ENCODE measurements around the gene TSGA10IP.

The TSGA10IP gene

GRCh38 chr11:65919573-65920371 lies 25.5 kb upstream of the TSGA10IP start:
- Histone ChIP-seq H3K9me2 (ENCODE audit: low read depth, low read length) (no peaks in the 10 kb centered on the region), H2AFZ (ENCODE audit: low read length) (no peak overlapping the region), H3K4me3 (ENCODE audit: low read depth, low read length, poor library complexity, severe bottlenecking) (peak overlapping the region; percentile 85), H3K36me3 (ENCODE audit: insufficient read depth, low read length) (0 out of 2 replicates have a peak, but pooled peaks cover 3% of the 10 kb centered on the region), H3K4me2 (ENCODE audit: low read length) (peak overlapping the region; percentile 86), H3K9me3 (ENCODE audit: low read length) (no peaks in the 10 kb centered on the region), H3K79me2 (ENCODE audit: insufficient read depth, low read length) (no peaks in the 10 kb centered on the region), H3K27me3 (ENCODE audit: insufficient read depth, low read length) (no peaks in the 10 kb centered on the region), H3K9ac (ENCODE audit: low read length) (peak overlapping the region; percentile 66), H3K4me1 (ENCODE audit: insufficient read depth, low read length, severe bottlenecking) (peaks cover 24% of the 10 kb centered on the region), H3F3A (ENCODE audit: insufficient read depth, low read length) (no peaks in the 10 kb centered on the region), H3K27ac (ENCODE audit: low read depth, low read length, poor library complexity, severe bottlenecking) (no peak overlapping the region), H4K20me1 (ENCODE audit: insufficient read depth, low read length) (no peaks in the 10 kb centered on the region)
- TF ChIP-seq EZH2 (IDR thresholded peaks at IDR 0.05; ENCODE audit: borderline replicate concordance, low read length), result no peak

DNA sequence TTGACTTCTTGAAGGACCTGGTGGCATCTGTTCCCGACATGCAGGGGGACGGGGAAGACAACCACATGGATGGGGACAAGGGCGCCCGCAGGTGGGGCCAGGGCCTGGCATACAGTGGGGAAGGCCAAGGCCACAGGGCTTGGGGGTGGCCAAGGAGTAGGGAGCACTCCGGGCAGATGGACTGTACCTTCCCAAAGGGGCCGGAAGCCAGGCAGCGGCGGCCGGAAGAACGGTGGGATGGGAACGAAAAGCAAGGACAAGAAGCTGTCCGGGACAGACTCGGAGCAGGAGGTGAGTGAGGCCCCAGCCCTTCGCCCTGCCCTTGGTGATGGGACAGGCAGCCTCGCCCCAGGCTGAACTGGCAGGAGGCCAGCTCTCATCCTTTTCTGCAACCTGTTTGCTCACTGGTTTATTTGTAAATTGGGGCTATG lies 24.9 kb upstream of the TSGA10IP start:
- Histone ChIP-seq H4K20me1 (ENCODE audit: insufficient read depth, low read length) (no peaks in the 10 kb centered on the region), H3K79me2 (ENCODE audit: insufficient read depth, low read length) (no peaks in the 10 kb centered on the region), H3K27me3 (ENCODE audit: insufficient read depth, low read length) (no peaks in the 10 kb centered on the region), H3K4me2 (ENCODE audit: low read length) (peak overlapping the region; percentile 86), H3K9ac (ENCODE audit: low read length) (peak overlapping the region; percentile 66), H3F3A (ENCODE audit: insufficient read depth, low read length) (no peaks in the 10 kb centered on the region), H3K36me3 (ENCODE audit: insufficient read depth, low read length) (0 out of 2 replicates have a peak, but pooled peaks cover 3% of the 10 kb centered on the region), H3K4me3 (ENCODE audit: low read depth, low read length, poor library complexity, severe bottlenecking) (peak overlapping the region; percentile 85), H3K27ac (ENCODE audit: low read depth, low read length, poor library complexity, severe bottlenecking) (no peak overlapping the region), H3K9me3 (ENCODE audit: low read length) (no peaks in the 10 kb centered on the region), H2AFZ (ENCODE audit: low read length) (no peak overlapping the region), H3K4me1 (ENCODE audit: insufficient read depth, low read length, severe bottlenecking) (peaks cover 24% of the 10 kb centered on the region), H3K9me2 (ENCODE audit: low read depth, low read length) (no peaks in the 10 kb centered on the region)
- TF ChIP-seq EZH2 (IDR thresholded peaks at IDR 0.05; ENCODE audit: borderline replicate concordance, low read length), result no peak
- no peak for TF ChIP-seq CTCF (IDR thresholded peaks at IDR 0.05; ENCODE audit: low read length)

DNA sequence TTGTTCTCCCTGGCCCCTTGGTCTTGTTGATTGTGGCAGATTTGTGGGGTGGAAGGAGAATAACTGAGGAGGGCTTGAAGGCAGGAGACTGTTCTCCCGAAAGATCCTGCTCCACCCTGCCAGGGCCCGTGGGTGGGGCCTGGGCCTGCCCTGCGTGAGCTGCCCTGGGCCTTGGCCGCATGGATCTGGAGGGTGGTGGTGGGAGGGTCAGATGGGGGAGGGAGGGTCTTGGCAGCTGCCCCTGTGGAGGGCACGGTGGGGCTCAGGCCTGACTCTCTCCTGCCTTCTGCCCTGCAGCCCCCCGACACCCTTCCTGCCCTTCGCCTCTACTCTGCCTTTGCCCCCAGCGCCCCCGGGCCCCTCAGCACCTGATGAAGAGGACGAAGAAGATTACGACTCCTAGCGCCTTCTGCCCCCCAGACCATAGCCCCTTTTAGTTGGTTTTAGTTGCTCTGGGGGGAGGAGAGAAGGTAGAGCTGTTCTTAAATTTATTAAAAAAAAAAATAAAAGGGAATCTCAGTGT lies 24.2 kb upstream of the TSGA10IP start:
- H3K9me3 ChIP-seq (ENCODE audit: low read length), result no peaks in the 10 kb centered on the region
- no peak overlapping the region for H2AFZ ChIP-seq (ENCODE audit: low read length)
- H3K27ac ChIP-seq (ENCODE audit: low read depth, low read length, poor library complexity, severe bottlenecking), result no peak overlapping the region
- H3K4me3 ChIP-seq (ENCODE audit: low read depth, low read length, poor library complexity, severe bottlenecking), result no peak overlapping the region
- H3K9me2 ChIP-seq (ENCODE audit: low read depth, low read length), result no peaks in the 10 kb centered on the region
- no peak overlapping the region for H3K9ac ChIP-seq (ENCODE audit: low read length)
- TF ChIP-seq EZH2 (IDR thresholded peaks at IDR 0.05; ENCODE audit: borderline replicate concordance, low read length), result no peak
- no peak for TF ChIP-seq CTCF (IDR thresholded peaks at IDR 0.05; ENCODE audit: low read length)
- no peaks in the 10 kb centered on the region for H3K27me3 ChIP-seq (ENCODE audit: insufficient read depth, low read length)
- H3K79me2 ChIP-seq (ENCODE audit: insufficient read depth, low read length), result no peaks in the 10 kb centered on the region
- H4K20me1 ChIP-seq (ENCODE audit: insufficient read depth, low read length), result no peaks in the 10 kb centered on the region
- H3K36me3 ChIP-seq (ENCODE audit: insufficient read depth, low read length), result 0 out of 2 replicates have a peak, but pooled peaks cover 3% of the 10 kb centered on the region
- no peak overlapping the region for H3K4me2 ChIP-seq (ENCODE audit: low read length)
- peaks cover 24% of the 10 kb centered on the region for H3K4me1 ChIP-seq (ENCODE audit: insufficient read depth, low read length, severe bottlenecking)
- no peaks in the 10 kb centered on the region for H3F3A ChIP-seq (ENCODE audit: insufficient read depth, low read length)
